Stimulated activated CD4-positive, alpha-beta T cell treated with anti-CD3 and anti-CD28 coated beads, Interleukin-2, amount 100 ng/mL, for 48 hours (primary cell): Measurements from ENCODE around the gene AJUBA.
A peak's percentile ranks its signal among the peaks of the same experiment; 100 is the strongest.
"Not testable (repeated sequence)": the region's sequence is repeated elsewhere in the genome, so short reads cannot be mapped to it uniquely, and the experiment has no call there.

Source experiments
- DNase-seq, 2 donors: peaks; one replicate each; pipeline ENCODE4 v3.0.0-alpha.2; 2020

AJUBA gene

DNA sequence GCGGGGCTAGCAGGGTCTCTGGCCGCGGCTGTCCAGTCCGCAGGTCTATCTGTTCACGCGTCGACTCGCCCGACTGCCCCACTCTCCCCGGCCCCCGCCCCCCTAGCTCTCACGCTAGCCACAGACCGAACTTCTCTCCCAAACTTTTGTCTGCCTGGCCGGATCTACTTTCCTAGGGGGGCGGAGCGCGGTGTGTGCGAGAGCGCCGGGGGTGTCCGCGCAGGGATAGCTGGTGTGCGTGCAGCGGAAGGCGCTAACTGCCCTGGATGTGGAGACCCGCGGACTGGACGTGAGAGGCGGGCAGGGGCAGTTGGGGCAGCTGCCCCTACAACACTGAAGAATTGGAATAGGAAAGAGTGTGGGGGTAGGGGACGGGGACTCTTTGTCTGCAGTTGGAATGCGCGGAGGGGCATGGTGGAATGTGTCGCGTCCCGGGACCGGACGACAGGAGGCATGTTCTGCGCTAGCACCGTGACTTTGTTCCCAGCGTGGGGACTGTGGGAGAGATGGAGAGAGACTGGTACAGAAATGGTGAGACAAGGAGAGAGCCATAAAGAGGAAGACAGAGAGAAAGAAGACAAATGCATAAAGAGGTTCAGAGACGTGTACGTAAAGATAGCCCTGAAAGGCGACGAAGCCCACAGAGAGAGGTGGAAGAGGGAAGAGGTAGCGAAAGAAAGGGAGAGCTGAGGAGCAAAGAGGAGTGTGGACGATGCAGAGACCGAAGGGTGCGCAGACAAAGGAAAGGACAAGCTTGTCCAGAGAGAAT, at the start of gene AJUBA:
Gene AJUBA (minus strand): TSS at position 75 of the 769 bp plus-strand sequence. CDS start 285 bp downstream, outside the sequence.
- peak; percentile 69 to 73 for DNase-seq

DNA sequence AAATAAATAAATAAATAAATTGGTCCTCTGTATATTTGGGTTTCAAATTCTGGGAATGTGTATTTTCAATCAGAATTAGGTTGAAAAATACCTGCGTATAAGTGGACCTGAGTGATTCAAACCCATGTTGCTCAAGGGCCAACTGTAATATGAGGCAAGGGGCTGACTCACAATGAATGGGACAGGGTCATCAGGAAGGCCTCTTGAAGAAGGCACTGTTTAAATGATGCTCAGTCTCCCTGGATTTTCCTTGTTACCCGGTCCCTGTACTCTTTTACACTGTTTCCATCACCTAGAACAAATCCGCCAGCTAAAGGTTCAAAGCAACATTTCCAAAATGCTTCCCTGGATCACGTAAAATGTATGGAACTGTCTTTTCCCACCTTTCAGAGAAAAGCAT, 48.6 kb upstream of the AJUBA start:
- no peak for DNase-seq

DNA sequence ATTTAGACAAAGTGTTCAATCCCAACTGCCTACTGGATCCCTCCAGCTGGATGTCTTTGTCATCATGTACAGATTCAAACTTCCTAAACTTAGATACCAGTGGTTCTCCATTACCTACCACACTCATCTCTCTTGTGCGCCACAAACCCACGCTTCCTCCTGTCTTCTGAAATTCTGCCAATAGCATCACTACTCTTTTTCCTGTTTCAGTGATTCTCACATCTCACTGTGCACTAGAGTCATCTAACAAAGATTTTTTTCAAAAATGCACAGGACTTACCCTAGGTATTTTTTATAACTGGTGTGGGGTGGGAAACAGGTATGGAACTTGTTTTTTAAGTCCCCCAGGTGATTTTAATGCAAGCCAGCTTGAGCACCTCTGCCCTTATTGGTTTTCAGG, 46.4 kb upstream of the AJUBA start:
- no peak for DNase-seq

DNA sequence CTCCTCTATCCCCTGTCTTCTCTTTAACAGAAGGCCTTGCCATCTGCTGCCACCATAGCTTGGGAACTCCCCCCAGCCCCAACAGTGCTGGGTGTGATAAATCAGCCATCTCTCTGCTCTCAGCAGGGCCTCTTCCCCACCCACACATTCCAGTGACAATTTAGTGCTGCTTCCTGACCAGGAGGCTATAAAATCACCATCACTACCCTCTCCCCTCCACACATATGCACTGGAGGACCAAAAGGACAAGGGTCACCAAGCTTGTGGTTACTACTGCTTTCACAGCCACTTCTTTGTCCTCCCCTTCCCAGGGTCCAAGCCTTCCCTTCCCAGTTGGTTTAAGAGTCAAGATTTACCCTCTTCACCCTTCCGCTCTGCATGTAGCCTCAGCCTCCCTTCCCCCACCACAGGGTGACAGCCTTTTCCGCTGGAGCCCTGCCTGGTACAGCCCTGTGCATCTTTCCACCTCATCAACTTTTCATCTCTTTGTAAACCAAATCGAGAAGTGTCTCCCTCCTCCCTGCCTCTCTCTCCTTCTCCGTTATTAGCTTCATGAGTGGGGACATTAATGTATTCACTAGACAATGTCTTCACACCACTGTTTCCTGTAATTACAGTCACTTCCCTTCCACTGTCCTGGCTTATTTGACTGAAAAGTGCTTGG, 42.9 kb upstream of the AJUBA start:
- peak in 1 of 2 donors; percentile 22 for DNase-seq

DNA sequence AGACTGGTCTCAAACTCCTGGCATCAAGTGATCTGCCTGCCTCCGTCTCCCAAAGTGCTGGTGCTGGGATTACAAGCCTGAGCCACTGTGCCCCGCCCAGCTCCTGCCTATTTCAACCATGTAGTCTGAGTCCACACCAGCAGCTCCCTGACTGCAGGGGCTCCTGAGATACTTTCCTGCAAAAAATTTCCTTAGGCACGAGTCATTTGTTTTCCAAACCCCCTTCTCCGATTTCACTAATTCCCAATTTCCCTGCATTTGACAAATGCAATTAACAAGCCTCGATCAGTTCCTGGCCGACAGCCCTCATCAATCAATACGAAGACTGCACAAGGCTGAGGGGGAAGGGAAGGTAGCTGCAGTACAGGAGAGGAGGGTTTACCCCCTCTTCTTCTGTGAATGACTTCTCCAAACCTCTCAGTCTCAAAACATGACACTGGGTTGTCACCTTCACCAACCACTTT, 42.3 kb upstream of the AJUBA start:
- DNase-seq = no peak

DNA sequence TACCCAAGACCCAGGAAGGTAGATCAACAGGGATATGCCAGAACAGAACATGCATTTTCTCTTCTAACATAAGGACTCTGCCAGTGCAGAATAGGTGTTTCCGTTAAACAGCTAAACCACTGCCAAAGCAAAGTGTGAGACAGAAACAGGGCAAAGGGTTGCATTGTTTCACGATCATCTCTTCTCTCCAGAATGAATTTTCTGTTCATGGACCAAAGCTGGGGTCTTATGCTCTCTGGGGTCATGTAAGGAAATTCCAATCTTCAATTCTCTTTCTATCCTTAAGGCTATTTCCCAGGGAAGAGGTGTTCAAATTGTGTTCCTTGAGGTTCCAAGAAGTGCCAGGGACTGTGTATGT, 41.4 kb upstream of the AJUBA start:
- DNase-seq = no peak

DNA sequence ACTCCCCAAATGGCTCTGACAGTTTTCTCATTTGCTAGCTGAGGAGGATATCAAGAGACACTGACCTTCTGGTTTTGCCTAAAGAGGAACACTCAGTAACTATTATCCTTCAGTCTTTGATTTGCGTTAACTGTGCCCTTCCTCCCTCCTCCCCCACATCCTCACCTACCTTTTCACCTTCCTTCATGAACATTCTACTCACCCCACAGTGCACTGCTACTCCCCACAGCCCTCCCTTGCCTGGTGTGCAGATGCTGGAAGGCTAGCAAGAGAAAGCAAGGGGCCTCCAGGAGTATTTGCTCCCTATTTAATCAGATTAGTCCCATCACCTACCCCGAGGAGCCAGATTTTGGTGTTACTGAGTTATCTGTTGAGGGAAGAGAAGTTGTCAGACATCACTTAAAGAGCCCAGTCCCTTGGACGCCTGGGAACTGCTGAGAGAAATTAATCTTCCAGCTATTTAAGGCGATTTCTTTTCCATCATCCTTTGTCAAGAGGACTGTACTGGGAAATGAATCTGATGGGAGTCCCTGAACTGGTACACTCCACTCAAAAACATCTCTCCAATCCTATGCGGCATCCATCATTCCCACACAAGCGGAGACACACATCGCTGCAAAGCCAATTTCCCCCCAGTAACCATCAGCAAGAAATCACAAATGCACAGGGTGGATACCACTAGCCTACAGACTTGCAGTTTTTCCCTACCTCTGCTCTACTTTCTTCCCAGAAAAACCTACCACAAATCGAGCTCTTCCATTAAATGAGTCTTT, 40.9 kb upstream of the AJUBA start:
- DNase-seq = no peak

DNA sequence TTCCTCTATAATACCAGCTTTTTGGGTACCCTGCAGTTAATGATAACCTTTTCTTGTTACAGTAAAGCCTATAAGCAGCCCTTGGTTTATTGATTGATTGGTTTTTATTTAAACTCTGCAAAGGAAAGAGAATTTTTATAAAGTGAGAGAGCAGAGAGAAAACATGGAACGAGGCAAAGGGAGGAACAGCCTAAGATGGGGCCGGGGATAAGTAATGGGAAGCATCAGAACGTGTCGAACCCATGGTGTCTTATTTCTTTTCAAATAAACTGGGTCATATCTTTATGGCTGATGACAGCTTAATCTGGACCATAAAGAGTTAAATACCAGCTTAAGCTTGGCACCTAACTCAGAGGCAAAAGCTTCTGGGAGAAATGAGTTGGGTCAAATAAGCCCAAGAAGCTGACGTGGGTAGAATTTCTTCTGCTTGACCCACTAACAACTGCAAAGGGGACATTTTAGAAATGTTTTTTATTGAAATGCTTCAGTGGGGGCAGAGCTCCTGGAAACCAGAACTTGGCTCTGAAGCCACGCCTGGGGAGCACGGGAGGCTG, 39.6 kb upstream of the AJUBA start:
- no peak for DNase-seq

DNA sequence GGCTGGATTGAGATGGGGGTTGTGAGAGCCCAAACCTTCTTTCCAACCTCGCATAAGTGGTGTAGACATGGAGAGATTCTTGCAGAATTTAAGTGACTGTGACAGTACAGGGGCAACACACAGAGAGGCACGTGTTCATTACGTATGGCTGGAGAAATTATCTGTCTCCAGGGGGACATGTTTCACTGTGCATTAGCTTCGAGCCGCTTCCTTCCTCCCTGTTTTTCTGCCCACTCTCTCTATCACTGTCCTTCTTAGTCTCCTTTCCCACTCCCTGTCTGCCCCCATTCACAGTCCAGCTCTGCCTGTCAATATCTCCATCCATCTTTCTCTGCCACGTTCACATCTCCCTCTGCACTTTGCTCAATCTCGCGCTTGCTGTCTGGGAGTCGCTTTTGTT, 39.1 kb upstream of the AJUBA start:
- DNase-seq = no peak

DNA sequence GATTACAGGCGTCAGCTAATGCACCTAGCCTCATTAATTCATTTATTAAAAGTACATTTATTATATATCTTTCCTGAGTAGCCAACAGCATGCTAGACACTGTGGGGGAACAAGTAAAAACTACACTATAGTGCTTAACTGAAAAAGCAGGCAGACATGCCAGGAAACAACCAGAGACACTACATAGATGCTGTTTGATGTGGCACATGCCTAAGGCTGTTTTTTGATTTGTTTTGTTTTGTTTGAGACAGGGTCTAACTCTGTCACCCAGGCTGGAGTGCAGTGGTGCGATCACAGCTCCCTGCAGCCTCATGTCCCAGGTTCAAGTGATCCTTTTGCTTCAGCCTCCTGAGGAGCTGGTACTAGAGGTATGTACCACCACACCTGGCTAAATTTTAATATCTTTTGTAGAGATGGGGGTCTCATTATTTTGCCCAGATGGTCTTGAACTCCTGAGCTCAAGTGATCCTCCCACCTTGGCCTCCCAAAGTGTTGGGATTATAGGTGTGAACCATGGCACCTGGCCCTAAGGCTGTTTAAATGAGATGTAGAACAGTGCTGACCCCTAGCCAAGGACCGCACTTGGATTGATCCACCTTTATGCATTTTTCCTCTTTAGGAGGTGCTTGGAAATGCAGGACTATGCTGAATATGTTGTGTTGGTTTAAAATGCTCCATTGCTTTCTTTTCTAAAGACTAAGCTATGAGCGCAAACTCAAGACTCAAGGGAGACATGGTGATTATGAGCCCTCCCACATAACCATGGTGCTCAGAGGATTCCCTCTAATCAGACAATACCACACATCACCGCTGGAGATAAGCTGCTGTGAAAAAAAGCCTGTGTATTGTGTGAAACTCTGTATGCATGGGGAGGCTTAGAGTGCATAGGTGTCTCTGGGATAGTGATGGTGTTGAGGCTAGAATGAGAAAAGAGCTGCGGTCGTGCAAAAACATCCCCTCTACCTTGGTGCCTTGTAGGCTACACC, 38.1 kb upstream of the AJUBA start:
- no peak for DNase-seq

DNA sequence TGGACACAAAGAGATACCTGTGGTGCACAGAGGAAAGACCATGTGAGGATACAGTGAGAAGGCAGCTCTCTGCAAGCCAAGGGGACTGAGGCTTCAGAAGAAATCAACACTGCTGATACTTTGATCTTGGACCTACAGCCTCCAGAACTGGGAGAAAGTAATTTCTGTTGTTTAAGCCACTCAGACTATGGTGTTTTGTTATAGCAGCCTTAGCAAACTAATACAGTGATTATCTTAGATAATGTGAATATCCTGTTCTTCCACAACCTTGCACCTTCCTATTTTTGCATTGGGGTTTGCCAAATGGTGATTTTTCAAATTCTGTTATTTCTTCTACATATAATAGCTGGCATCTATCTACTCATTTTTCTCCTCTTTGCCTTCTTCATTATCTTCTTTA, 35.8 kb upstream of the AJUBA start:
- DNase-seq = no peak

DNA sequence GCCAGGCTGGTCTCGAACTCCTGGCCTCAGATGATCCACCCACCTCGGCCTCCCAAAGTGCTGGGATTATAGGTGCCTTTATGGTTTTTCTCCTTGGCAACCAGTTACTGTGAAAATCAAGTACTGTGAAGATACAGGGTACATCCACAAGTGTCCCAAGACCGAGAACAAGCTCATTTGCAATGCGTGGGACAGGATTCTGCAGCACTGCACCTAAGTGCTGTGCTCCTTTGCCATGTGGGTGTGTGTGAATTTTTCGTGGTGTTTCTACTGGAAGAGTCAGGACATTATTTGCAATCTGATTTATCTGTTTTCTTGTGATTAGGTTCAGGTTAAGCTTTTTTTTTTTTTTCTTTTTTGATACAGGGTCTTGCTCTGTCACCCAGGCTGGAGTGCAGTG, 34.7 kb upstream of the AJUBA start:
- no peak for DNase-seq

DNA sequence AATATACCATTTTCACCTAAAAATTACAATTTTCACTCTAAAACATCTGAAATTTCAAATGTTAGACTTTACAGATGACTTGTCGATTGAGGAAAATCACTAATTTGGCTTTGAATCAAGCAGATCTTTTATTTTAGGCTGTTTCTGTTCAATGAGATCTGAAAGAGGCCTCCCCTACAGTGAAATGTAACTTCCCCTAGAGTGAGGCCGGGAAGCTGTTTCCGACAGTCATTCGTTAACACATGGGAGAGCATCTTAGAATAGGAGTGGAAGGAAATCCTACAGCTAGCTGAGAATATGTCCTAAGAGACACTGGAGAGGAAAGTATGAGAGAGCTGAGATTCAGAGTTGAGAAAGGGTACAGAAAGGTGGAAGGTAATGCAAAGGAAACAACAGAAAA, 33.3 kb upstream of the AJUBA start:
- DNase-seq = no peak

DNA sequence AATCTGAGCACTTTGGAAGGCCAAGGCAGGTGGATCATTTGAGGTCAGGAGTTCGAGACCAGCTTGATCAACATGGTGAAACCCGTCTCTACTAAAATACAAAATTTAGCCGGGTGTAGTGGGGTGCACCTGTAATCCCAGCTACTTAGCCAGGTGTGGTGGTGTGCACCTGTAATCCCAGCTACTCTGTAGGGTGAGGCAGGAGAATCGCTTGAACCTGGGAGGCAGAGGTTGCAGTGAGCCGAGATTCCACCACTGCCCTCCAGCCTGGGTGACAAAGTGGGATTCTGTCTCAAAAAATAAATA, 31.4 kb upstream of the AJUBA start:
- DNase-seq = not testable (repeated sequence)

DNA sequence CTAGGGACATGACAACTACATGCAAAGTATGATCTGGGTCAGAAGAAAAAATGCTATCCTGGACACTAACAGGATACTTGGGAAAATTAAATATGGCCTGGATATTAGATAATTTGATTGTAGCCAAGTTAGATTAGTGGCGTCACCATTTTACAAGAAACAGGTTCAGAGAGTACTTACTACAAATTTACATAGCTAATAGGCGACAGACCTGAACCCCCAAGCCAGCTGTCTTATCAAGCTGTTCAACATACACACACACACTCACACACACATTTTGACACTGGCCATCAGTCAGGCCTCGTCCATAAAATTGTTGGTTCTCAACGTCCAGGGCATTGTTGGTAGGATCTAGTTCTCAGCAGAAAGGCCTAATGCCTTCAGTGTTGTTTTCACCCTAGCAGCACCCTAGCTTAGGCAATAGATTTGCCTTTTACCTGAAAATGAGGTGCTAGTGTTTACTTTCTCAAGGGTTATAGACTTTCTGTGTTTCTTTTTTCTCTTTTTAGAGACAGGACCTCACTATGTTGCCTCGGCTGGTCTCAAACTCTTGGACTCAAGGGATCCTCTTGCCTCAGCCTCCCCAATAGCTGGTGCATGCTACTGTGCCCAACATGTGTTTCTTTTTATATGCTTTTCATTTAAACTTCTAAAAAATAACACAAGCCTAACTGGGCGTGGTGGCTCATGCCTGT, 30.9 kb upstream of the AJUBA start:
- DNase-seq = no peak

DNA sequence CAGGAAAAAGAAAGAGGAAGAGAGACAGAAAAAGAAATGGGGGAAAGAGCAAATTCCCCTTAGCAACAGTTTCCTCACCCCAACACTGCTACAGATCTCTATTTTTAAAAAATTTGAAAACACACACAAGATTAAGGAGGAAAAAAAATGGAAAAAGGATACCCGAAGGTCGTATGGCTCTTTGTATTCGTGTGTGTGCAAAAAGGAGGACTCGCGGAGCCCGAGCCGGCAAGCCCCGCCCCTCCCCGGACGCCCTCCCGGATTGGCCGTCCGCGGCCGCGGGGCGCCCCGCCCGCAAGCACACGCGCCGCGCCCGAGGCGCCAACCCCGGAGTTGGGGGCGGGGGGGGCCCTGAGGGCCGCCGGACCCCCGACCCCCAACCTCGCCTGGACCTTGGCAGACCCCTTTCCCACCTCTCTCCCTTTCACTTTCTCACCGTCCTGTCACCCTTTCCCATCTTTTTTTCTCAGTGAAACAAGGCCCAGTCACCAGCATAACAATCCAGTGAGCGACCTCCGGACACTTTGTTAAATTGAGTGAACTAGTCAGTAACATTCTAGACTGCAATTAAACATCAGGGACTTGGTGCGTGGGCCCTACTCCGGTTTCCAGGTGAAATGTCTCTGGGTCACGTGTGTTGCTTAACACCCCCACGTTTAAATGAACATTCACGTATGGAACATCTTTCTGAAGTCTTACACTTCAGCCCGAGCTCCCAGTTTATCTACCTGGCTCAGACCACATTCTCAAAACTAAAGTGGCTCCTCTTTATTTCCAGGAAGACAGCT, 27.8 kb upstream of the AJUBA start, which contains the start of gene C14orf93:
Gene C14orf93 (minus strand): TSS at position 205 of the 788 bp plus-strand sequence. CDS start 11,120 bp downstream, outside the sequence.
- peak; percentile 75 to 78 for DNase-seq

DNA sequence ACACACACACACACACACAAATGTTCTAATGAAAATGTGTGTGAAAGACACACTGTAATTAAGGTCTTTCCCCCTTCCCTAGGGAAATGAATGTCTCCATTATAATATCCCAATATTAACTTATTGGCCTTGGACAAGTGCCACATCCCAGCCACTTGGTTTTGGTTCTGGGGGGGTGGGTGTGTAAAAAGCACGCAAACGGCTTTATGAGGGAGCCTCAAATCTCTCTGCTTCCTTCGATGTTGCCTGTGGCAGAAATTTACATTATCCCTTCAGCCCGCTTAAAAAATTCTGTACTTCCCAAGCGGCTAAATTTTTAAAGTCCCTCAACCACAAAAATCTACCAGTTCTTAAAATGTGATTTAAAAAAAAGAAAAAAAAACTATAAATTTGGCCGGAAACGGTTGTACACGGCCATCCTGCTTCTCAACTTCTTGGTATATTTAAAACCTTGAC, 27.2 kb upstream of the AJUBA start:
- no peak for DNase-seq

DNA sequence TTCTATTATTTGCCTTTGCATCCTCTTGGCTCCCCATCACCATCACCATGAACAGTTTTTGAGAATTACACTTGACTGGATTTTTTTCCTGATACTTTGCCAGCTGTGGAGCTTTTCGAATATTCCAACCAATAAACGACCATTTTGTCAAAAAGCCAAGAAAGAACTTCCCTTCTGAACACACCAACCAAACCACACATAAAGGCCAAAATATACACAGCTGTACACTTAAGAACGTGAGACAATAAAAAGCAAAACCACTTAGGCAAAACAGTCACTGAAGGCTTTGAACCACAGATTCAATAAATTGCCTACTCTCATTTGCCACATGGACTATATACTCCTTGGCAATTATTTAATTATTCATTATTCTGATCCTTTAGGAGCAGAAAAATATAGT, 26.5 kb upstream of the AJUBA start:
- DNase-seq = no peak

DNA sequence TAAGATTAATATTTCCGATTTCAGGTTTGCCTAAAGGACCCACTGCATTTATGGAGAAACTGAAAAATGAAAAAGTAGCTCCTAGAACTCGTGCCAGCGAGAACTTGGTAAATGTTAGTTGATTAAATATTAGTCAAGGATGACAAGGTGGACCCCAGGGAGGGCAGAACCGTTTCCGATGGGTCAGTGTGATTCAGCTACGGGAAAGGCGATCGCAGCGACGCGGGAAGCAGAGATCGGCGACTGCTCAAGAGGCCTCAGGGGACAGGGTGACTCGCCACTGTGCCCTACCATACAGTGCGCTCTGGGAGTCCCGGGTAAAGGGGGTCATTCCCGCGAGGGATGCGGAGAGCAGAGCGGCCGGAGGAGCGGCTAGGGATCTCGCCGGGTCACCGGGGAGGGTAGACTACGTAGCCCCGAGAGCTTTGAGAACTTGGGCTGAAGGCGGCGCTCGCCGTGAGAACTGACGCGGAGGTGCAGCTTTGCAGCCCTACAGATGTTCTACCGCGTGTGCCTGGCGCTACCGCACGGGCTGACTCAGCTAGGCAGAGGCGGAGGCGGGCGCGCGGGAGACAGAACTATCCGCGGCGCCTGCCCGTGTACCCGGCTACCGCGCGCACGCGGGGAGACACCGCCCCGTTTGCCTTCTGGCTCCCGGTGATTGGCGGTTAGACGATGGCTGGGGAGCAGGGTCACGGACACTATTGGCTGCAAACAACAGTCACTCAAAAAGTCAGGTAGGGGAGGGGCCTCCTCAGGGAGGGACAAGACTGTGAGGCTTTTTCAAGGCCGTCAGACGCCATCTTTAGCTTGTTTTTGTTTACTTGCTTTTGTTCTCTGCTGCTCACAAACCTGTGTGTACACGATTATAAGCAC, 24.4 kb upstream of the AJUBA start:
- DNase-seq = peak; percentile 93 to 95

DNA sequence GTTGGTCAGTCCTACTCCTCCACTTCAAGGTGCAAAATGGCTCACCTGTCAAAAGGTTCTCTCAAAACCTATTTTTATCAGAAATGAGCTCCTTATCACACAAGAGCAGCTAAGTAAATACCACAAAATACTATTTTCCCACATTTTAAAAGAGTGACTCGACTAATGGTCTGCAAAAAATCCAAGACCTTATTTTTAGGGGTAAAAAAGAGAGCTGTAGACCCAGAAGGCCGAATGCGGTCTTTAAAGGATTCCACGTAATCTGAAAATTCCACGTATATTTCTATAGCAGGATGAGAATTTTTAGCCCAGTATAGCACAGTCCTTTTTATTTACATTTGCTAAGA, 23.8 kb upstream of the AJUBA start:
- no peak for DNase-seq
